Liver (tissue), 3 donors: Measurements from ENCODE around the gene ATXN1.

Source experiments
- GABPA ChIP-seq, 2 donors: IDR thresholded peaks in 1 of 2; conservative IDR thresholded peaks in 1 of 2; 2 replicates each; pipeline ENCODE4 v1.6.1; 2016; ENCODE audit warnings: antibody characterized with exemption in 2 of 2, mild to moderate bottlenecking in 1 of 2, moderate library complexity in 1 of 2
- SP1 ChIP-seq: IDR thresholded peaks from 2 replicates; pipeline ENCODE4 v1.6.1; 2018; ENCODE audit warnings: antibody characterized with exemption, mild to moderate bottlenecking
- TAF1 ChIP-seq: conservative IDR thresholded peaks from 2 replicates; pipeline ENCODE4 v1.6.1; 2016; ENCODE audit warnings: antibody characterized with exemption, mild to moderate bottlenecking
- YY1 ChIP-seq: IDR thresholded peaks from 2 replicates; pipeline ENCODE4 v1.6.1; 2016; ENCODE audit warnings: antibody characterized with exemption, mild to moderate bottlenecking
- TF ChIP-seq, protein P1 (sequence below): IDR thresholded peaks from 2 replicates; pipeline ENCODE4 v1.6.1; 2016; ENCODE audit warnings: antibody characterized with exemption
- TF ChIP-seq, protein P2 (sequence below): fragments of 150-350 bp; IDR thresholded peaks from 2 replicates; pipeline ENCODE4 v1.5.1; 2017; ENCODE audit warnings: improper control_type of control experiment, low read depth, low read length; ENCODE audit not compliant: missing input control
- TF ChIP-seq, protein P3 (sequence below): IDR thresholded peaks from 2 replicates; pipeline ENCODE4 v1.6.1; 2016; ENCODE audit warnings: antibody characterized with exemption, mild to moderate bottlenecking
- TF ChIP-seq, protein P4 (sequence below): IDR thresholded peaks from 2 replicates; pipeline ENCODE4 v1.6.1; 2016; ENCODE audit warnings: antibody characterized with exemption
- donor health status: healthy.
- donor health status: healthy.

DNA sequence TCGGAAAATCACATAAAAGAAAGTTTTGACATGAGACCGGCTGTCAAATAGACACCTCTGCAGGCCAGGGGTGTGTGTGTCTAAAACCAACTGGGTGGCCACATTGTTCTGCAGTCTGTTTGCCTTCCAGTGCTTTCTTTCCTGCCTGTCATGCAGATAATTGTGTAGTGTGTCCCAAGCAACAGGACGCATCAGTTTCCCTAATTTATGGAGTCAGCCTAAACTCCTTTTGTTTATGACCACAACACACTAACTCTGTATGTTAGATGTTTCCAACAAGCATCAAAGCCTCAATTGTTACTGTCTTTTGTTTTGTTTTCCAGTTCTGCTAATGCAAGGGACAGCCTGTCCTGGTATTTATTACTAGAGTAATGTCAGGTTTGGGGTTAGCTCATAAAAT lies 205.7 kb downstream of the ATXN1 start:
- TF ChIP-seq, protein P1, sequence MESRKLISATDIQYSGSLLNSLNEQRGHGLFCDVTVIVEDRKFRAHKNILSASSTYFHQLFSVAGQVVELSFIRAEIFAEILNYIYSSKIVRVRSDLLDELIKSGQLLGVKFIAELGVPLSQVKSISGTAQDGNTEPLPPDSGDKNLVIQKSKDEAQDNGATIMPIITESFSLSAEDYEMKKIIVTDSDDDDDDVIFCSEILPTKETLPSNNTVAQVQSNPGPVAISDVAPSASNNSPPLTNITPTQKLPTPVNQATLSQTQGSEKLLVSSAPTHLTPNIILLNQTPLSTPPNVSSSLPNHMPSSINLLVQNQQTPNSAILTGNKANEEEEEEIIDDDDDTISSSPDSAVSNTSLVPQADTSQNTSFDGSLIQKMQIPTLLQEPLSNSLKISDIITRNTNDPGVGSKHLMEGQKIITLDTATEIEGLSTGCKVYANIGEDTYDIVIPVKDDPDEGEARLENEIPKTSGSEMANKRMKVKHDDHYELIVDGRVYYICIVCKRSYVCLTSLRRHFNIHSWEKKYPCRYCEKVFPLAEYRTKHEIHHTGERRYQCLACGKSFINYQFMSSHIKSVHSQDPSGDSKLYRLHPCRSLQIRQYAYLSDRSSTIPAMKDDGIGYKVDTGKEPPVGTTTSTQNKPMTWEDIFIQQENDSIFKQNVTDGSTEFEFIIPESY = no peak
- TF ChIP-seq TAF1 (no peak), YY1 (no peak), SP1 (no peak), GABPA (IDR thresholded peaks at IDR 0.05 in 1 of 2, conservative IDR thresholded peaks at IDR 0.05 in 1 of 2) (no peak)
- TF ChIP-seq, protein P2, sequence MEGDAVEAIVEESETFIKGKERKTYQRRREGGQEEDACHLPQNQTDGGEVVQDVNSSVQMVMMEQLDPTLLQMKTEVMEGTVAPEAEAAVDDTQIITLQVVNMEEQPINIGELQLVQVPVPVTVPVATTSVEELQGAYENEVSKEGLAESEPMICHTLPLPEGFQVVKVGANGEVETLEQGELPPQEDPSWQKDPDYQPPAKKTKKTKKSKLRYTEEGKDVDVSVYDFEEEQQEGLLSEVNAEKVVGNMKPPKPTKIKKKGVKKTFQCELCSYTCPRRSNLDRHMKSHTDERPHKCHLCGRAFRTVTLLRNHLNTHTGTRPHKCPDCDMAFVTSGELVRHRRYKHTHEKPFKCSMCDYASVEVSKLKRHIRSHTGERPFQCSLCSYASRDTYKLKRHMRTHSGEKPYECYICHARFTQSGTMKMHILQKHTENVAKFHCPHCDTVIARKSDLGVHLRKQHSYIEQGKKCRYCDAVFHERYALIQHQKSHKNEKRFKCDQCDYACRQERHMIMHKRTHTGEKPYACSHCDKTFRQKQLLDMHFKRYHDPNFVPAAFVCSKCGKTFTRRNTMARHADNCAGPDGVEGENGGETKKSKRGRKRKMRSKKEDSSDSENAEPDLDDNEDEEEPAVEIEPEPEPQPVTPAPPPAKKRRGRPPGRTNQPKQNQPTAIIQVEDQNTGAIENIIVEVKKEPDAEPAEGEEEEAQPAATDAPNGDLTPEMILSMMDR = no peak
- TF ChIP-seq, protein P3, sequence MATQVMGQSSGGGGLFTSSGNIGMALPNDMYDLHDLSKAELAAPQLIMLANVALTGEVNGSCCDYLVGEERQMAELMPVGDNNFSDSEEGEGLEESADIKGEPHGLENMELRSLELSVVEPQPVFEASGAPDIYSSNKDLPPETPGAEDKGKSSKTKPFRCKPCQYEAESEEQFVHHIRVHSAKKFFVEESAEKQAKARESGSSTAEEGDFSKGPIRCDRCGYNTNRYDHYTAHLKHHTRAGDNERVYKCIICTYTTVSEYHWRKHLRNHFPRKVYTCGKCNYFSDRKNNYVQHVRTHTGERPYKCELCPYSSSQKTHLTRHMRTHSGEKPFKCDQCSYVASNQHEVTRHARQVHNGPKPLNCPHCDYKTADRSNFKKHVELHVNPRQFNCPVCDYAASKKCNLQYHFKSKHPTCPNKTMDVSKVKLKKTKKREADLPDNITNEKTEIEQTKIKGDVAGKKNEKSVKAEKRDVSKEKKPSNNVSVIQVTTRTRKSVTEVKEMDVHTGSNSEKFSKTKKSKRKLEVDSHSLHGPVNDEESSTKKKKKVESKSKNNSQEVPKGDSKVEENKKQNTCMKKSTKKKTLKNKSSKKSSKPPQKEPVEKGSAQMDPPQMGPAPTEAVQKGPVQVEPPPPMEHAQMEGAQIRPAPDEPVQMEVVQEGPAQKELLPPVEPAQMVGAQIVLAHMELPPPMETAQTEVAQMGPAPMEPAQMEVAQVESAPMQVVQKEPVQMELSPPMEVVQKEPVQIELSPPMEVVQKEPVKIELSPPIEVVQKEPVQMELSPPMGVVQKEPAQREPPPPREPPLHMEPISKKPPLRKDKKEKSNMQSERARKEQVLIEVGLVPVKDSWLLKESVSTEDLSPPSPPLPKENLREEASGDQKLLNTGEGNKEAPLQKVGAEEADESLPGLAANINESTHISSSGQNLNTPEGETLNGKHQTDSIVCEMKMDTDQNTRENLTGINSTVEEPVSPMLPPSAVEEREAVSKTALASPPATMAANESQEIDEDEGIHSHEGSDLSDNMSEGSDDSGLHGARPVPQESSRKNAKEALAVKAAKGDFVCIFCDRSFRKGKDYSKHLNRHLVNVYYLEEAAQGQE = no peak
- TF ChIP-seq, protein P4, sequence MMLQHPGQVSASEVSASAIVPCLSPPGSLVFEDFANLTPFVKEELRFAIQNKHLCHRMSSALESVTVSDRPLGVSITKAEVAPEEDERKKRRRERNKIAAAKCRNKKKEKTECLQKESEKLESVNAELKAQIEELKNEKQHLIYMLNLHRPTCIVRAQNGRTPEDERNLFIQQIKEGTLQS = no peak
